ENCODE measurements around the gene HLA-DOB. TPM values are rescaled to one million over a fixed set of nuclear protein-coding genes. Genes with fewer than 3 reads are reported as not detected.

Gene HLA-DOB
- total and polyA plus RNA-seq, 12 donors = 0.28 to 1.6 (median 0.66) TPM; not detected in 4

- H3K9me3 ChIP-seq (replicated peaks in 1 of 3) = no peaks in the 10 kb centered on the region
- no peak for DNase-seq
- no peak overlapping the region for H3K4me3 ChIP-seq
- no peak overlapping the region for H3K27ac ChIP-seq
- H3K4me1 ChIP-seq (replicated peaks in 1 of 2) = no peaks in the 10 kb centered on the region
- H3K27me3 ChIP-seq = peaks cover 42% of the 10 kb centered on the region
- 66 to 86% (median 73%) methylated on average over 3 of the region's 3 CpGs for WGBS, 4 donors
- TF ChIP-seq CTCF (IDR thresholded peaks at IDR 0.05) (no peak), POLR2A (IDR thresholded peaks at IDR 0.05) (no peak)
- intact Hi-C loops (cut with DNase I) = loop anchor here (5.0 to 10.0 kb wide), 4 partner anchors 92 to 555 kb away; no protein-coding TSS in a partner anchor
- H3K36me3 ChIP-seq (replicated peaks in 1 of 2) = no peaks in the 10 kb centered on the region
Observed at GRCh38 chr6:32799740-32800139, 17.1 kb downstream of the HLA-DOB start.

- H3K27me3 ChIP-seq = peaks cover 36% of the 10 kb centered on the region
- H3K36me3 ChIP-seq (replicated peaks in 1 of 2) = no peaks in the 10 kb centered on the region
- H3K9me3 ChIP-seq (replicated peaks in 1 of 3) = no peaks in the 10 kb centered on the region
- TF ChIP-seq POLR2A (IDR thresholded peaks at IDR 0.05) (no peak), CTCF (IDR thresholded peaks at IDR 0.05) (no peak)
- WGBS, 4 donors = 92 to 97% (median 93%) methylated on average over 3 of the region's 3 CpGs
- intact Hi-C loops (cut with DNase I) = loop anchor here (5.0 to 10.0 kb wide), 4 partner anchors 92 to 554 kb away; no protein-coding TSS in a partner anchor
- H3K27ac ChIP-seq = no peak overlapping the region
- DNase-seq = no peak
- H3K4me3 ChIP-seq = no peak overlapping the region
- H3K4me1 ChIP-seq (replicated peaks in 1 of 2) = no peaks in the 10 kb centered on the region
Observed at GRCh38 chr6:32799168-32799567, 17.6 kb downstream of the HLA-DOB start.

GRCh38 chr6:32796848-32797776 lies 19.7 kb downstream of the HLA-DOB start:
- Histone ChIP-seq H3K36me3 (replicated peaks in 1 of 2) (no peaks in the 10 kb centered on the region), H3K27me3 (peaks cover 32% of the 10 kb centered on the region), H3K9me3 (replicated peaks in 1 of 3) (no peaks in the 10 kb centered on the region), H3K27ac (no peak overlapping the region), H3K4me1 (replicated peaks in 1 of 2) (no peaks in the 10 kb centered on the region), H3K4me3 (peak overlapping the region in 1 of 4 donors; percentile 12)
- 7 to 11% (median 8%) methylated on average over 28 to 30 of the region's 30 CpGs for WGBS, 4 donors
- intact Hi-C loops (cut with DNase I) = loop anchor here (5.0 to 10.0 kb wide), 4 partner anchors 90 to 552 kb away; no protein-coding TSS in a partner anchor
- DNase-seq = peak; percentile 48 to 91 (median 76)
- no peak for TF ChIP-seq POLR2A (IDR thresholded peaks at IDR 0.05)
- TF ChIP-seq CTCF (IDR thresholded peaks at IDR 0.05) = peak; percentile 85 to 91 (median 88)

GRCh38 chr6:32794510-32794909 lies 22.3 kb downstream of the HLA-DOB start:
- TF ChIP-seq POLR2A (IDR thresholded peaks at IDR 0.05) = no peak
- no peak for TF ChIP-seq CTCF (IDR thresholded peaks at IDR 0.05)
- no peak overlapping the region for H3K27ac ChIP-seq
- intact Hi-C loops (cut with DNase I) = loop anchor here in 1 of 2 donors (5.0 to 10.0 kb wide), 2 partner anchors 367 to 550 kb away; no protein-coding TSS in a partner anchor
- H3K4me3 ChIP-seq = no peak overlapping the region
- H3K4me1 ChIP-seq (replicated peaks in 1 of 2) = no peaks in the 10 kb centered on the region
- H3K9me3 ChIP-seq (replicated peaks in 1 of 3) = no peaks in the 10 kb centered on the region
- 22 to 73% (median 61%) methylated on average over 2 of the region's 2 CpGs for WGBS, 4 donors
- DNase-seq = peak in 1 of 7 donors; percentile 10
- H3K36me3 ChIP-seq (replicated peaks in 1 of 2) = no peaks in the 10 kb centered on the region
- peaks cover 31% of the 10 kb centered on the region for H3K27me3 ChIP-seq

Data from adrenal gland (tissue), 12 donors.